Suprapubic skin (tissue), 4 donors: ENCODE data around the gene NGFR.

Experiments used
- CTCF ChIP-seq, 2 donors: fragments of 200-600 bp in 1 of 2; fragments of 450-650 bp in 1 of 2; sonication (generic) in 1 of 2; IDR thresholded peaks; one replicate each; pipeline ENCODE4 v1.5.1; 2016 to 2019; ENCODE audit warnings: antibody characterized with exemption in 2 of 2, mild to moderate bottlenecking in 1 of 2, moderate library complexity in 1 of 2
- EP300 ChIP-seq: sonication (generic); formaldehyde crosslinking; IDR thresholded peaks from one replicate; pipeline ENCODE4 v1.6.1; 2017; ENCODE audit warnings: antibody characterized with exemption
- POLR2A ChIP-seq, 2 donors: fragments of 450-650 bp; IDR thresholded peaks; one replicate each; pipeline ENCODE4 v1.6.1; 2017; ENCODE audit warnings: antibody characterized with exemption in 2 of 2, mild to moderate bottlenecking in 2 of 2, moderate library complexity in 2 of 2
- POLR2AphosphoS5 ChIP-seq, 3 donors: sonication (generic); formaldehyde crosslinking; IDR thresholded peaks; one replicate each; pipeline ENCODE4 v1.6.1; 2017; ENCODE audit warnings: antibody characterized with exemption in 3 of 3

GRCh38 chr17:49504369-49504768 is 9.3 kb downstream of the NGFR start:
- TF ChIP-seq CTCF (IDR thresholded peaks at IDR 0.05) (no peak), POLR2A (IDR thresholded peaks at IDR 0.05) (no peak), POLR2AphosphoS5 (IDR thresholded peaks at IDR 0.05) (no peak), EP300 (no peak)
